ENCODE results near the gene SH3BP2. TPM values are rescaled to one million over a fixed set of nuclear protein-coding genes. Genes with fewer than 3 reads are reported as not detected.

SH3BP2 gene
- total RNA-seq, 2 donors from 2014 or later = 54.3 to 75.2 TPM

GRCh38 chr4:2811830-2812611 lies 19.1 kb downstream of the SH3BP2 start:
- DNase-seq = peak; percentile 75 to 81
- peak; percentile 41 for ATAC-seq
- intact Hi-C loops (cut with DNase I, micrococcal nuclease) = no loop called here

DNA sequence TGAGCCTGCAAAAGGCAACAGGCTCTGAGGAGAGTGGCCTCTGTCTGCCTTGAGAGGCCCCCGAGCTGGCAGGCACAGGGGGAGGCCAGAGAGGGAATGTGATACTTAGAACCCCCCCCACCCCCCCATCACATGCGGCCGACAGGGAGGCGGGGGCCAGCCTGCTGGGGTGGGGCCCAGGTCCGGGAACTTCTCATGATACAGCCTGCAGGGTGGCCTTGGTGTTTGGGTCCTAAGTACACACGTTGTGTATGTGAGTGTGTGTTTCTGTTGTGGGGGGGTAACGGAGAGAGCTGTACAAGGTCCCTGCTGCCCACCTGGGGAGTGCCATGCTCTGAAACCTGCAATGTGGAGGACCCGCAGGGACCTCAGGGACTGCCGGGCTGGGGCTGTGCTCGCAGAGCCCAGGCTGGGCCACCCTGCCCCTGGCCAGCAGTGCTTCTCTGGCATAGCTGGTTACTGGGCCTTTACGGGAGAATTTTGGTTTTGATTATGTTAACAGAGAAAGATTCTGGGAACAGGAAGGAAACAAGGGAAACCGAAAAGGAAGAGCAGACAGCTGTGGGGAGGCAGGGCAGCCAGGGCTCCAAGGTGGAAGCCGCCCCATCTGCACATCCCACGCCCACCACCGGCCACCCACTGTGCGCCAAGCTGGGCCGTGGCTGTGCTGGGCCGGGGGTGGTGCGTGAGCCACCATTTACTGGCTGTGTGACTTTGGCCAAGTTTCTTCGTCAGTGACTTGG lies 19.9 kb downstream of the SH3BP2 start:
- DNase-seq (no peak), ATAC-seq (no peak)
- intact Hi-C loops (cut with DNase I, micrococcal nuclease) = no loop called here

GRCh38 chr4:2813446-2814405 lies 20.8 kb downstream of the SH3BP2 start:
- no peak for DNase-seq
- intact Hi-C loops (cut with DNase I, micrococcal nuclease) = no loop called here
- no peak for ATAC-seq

- no peak for DNase-seq
- intact Hi-C loops (cut with DNase I, micrococcal nuclease) = no loop called here
Observed at GRCh38 chr4:2814627-2815270, 21.9 kb downstream of the SH3BP2 start.

GRCh38 chr4:2816401-2816954 lies 23.6 kb downstream of the SH3BP2 start:
- ATAC-seq (no peak), DNase-seq (no peak)
- intact Hi-C loops (cut with DNase I, micrococcal nuclease) = no loop called here

More at GRCh38 chr4:2814627-2815270, 21.9 kb downstream of the SH3BP2 start:
- ATAC-seq = no peak

DNA sequence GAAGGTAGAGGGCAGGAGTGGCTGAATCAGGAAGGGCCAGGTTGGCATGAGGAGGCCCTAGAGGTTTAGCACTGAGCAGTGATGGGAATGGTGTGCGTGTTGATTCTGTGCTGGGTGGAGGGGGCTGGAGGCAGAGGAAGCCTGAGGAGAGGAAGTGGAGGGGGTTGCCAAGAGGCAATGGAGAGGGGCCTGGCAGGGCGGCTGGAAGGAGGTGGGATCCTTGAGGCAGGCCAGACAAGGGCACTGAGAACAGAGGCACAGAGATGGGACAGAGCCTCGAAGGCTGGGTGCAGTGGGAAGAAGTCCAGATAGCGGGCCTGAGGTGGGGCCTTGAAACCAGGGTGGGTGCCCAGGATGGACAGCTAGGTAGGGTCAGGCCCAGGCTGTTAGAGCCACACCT lies 24.3 kb downstream of the SH3BP2 start:
- intact Hi-C loops (cut with DNase I, micrococcal nuclease) = no loop called here
- ATAC-seq = no peak
- DNase-seq = no peak

DNA sequence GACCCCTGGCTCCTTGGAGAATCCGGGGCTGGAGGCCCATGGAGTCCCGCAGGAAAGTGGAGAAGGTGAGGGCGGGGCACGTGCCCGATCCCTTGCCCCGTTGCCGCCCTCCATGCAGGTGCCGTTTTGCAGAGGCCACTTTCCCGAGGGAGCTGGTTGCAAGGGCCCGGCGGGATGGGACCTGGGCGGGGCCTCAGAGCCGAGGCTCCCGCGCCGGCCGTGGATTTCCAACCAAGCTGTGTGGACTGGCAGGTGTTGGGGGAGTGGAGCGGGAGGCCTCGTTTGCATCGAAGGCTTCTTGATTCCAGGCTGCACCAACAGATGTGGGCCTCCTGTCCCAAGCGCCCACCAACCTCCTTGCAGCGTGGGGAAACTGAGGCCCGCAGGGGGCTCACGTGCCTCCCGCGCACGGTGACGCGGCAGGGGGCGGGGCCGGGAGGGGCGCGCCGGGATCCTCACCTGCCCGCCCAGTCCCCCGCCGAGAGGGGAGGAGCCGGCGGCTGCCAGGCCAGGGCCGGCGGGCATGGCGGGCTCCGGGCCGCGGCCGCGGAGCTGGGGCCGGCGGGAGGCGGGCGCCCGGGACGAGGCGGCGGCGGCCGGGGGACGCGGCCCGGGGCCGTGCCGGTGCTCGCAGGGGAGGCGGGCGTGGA lies 24.9 kb downstream of the SH3BP2 start:
- intact Hi-C loops (cut with DNase I, micrococcal nuclease) = no loop called here
- peak in 1 of 2 donors; percentile 76 for DNase-seq
- ATAC-seq = peak; percentile 83

- ATAC-seq = peak; percentile 16
- intact Hi-C loops (cut with DNase I, micrococcal nuclease) = no loop called here
Observed at GRCh38 chr4:2818351-2818939, 25.6 kb downstream of the SH3BP2 start.

GRCh38 chr4:2819244-2820215 lies 26.6 kb downstream of the SH3BP2 start:
- no peak for ATAC-seq

More at GRCh38 chr4:2818351-2818939, 25.6 kb downstream of the SH3BP2 start:
- peak in 1 of 2 donors; percentile 43 for DNase-seq

DNA sequence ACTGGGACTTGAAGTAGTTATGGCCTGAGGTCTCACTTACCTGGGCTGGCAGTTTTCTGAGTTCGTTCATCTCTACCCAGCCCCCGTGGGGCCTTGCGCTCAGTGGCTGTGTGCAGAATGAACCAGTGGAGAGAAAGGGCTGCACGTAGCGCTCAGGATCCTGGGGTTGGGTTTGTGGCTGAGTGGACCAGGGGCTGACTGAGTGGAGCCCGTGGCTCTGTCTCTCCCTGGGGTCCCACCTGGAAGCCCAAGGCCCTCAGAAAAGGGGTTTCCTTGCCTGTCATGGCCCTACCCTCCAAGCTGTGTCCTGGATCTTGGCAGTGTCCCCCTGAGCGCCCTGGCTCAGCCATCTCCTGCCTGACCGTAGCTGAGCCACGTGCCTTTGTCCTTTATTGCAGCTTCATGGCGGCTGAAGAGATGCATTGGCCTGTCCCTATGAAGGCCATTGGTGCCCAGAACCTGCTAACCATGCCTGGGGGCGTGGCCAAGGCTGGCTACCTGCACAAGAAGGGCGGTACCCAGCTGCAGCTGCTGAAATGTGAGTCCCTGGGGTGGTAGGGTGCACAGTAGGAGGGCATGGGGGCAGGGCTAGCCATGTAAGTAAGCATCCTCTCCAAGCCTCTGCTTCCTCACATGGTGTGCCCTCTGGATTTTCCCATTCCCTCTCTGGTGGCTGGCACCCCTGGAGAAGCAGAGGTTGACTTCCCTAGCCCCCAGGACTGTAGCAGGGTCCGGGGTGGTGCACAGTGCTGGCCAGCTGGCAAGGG lies 27.5 kb downstream of the SH3BP2 start:
- DNase-seq (no peak), ATAC-seq (no peak)
- intact Hi-C loops (cut with DNase I, micrococcal nuclease) = no loop called here

More at GRCh38 chr4:2819244-2820215, 26.6 kb downstream of the SH3BP2 start:
- intact Hi-C loops (cut with DNase I, micrococcal nuclease) = no loop called here
- no peak for DNase-seq

GRCh38 chr4:2822461-2823300 lies 29.8 kb downstream of the SH3BP2 start:
- ATAC-seq (no peak), DNase-seq (peak in 1 of 2 donors; percentile 11)
- intact Hi-C loops (cut with DNase I, micrococcal nuclease) = no loop called here

DNA sequence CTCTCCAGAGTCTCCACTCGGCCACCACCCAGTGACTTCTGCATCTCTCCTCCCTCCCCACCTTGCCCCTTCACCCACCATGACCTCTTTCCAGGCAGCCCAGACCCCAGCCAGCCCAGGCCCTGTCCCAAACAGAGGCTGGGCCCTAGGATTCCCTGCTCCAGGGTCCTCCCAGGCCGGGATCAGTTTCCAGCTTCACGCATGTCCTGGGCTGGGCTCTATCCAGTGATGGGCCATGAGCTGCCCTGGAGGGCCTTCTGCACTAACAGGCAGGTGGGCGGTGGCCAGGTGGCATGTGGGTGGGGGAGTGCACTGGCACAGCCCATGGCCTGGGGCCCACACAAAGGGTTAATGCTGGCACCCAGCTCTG lies 30.4 kb downstream of the SH3BP2 start:
- DNase-seq (no peak), ATAC-seq (no peak)
- intact Hi-C loops (cut with DNase I, micrococcal nuclease) = no loop called here

- peak; percentile 12 for ATAC-seq
- peak in 1 of 2 donors; percentile 22 for DNase-seq
- intact Hi-C loops (cut with DNase I, micrococcal nuclease) = no loop called here
Observed at GRCh38 chr4:2823671-2824328, 30.9 kb downstream of the SH3BP2 start.

DNA sequence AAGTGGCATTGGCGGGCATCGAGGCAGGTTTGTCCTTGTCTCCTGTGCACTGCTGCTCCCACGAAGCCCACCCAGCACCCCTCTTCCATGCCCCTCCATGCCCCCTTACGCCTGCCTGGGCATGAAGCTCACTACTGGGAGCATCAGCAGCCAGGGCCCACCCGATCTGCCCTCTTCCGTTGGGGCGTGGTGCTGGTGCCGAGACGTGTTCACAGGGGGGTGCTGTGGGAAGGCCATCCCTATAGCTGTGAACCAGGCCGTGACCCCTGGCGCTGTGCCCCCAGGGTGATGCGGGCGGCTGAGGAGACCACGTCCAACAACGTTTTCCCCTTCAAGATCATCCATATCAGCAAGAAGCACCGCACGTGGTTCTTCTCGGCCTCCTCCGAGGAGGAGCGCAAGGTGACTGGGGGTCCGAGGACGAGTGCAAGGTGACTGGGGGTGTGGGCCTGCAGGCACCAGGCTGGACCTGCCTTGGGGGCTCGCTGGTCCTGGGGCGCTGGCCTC lies 31.5 kb downstream of the SH3BP2 start:
- ATAC-seq = no peak
- DNase-seq = peak in 1 of 2 donors; percentile 21
- intact Hi-C loops (cut with DNase I, micrococcal nuclease) = no loop called here

Data from left colon (tissue), 2 donors.